Measurements from ENCODE around the gene OVOL2.
"Not testable (repeated sequence)": the region's sequence is repeated elsewhere in the genome, so short reads cannot be mapped to it uniquely, and the experiment has no call there.

Gene OVOL2

DNA sequence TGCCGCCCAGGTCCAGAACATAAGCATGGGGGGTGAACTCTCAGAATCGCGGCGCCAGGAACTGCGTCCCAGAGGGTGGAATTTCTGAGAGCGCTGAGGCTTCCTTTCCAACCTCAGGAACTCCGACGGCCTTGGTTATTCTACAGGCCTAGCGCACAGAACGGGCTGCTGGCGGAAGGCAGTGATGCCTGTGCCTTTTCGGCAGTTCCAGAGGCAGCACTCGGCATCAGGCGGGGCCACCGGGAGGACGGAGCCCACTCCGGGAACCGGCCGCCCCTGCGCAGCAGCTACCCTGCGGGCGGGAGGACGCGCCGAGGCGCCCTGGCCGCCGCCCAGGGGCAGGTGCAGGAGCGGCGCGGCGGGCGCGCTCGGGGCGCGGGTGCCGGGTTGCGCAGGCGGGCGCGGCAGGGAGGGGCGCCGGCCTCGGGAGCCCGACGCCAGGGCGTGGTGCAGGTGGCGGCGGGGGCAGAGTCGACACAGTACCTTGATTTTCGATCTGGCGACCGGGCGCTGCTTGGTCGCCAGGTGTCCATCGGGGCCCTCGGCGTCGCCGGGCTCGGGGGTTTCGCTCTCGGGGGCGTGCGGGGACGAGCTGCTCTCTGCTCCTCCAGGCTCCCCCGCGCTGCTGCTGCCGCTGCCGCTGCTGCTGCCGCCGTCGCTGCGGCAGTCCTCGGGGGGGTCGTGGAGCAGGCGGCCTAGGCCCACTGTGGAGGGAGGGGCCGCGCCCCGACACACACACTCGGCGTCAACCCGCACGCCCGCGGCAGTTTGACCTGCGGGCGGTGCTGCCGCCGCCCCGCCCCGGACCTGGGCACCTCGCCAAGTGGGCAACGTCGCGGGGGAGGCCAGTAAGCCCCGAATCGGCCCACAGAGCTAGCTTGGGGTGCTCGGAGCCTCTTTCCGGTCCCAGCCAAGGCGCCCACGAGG is 1.3 kb downstream of the OVOL2 start:
- DNase-seq = peak; percentile 57

DNA sequence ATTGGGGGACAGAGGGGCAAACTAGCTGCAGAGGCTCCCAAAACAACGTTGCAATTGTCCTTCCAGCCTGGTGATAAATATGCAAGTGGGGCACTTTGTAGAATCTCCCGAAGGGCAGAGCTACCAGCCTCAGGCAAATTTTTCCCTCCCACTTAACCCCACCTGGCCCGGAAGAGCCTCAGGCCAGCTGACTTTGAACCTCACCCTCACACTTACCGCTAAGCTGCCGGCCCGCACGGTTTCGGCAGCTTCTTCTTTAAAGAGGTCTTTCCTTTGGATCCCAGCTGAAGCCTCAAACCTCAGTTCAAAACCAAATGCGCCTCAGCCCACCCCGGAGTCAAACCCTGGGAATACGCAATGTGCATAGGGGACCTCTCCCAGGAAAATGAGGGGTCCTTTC is 2.5 kb downstream of the OVOL2 start:
- peak; percentile 27 for DNase-seq

DNA sequence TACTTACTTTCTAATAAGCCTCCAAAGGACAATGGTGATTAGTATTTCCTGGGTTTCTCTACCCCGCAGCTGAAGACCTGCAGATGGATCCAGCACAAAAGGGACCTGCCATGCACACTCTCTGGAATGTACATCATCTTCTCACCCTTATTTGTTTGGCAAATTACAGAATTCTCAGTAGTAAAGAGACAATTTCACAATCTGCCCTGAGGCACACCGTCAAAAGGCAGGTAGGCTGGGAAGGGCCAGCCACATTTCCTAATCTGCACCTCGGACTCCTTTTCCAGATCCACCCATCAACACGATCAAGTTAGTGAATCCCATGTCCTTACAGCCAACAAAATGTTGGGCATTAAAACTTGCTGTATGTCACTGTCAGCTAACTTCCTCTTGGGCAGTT is 4.9 kb downstream of the OVOL2 start:
- no peak for DNase-seq

DNA sequence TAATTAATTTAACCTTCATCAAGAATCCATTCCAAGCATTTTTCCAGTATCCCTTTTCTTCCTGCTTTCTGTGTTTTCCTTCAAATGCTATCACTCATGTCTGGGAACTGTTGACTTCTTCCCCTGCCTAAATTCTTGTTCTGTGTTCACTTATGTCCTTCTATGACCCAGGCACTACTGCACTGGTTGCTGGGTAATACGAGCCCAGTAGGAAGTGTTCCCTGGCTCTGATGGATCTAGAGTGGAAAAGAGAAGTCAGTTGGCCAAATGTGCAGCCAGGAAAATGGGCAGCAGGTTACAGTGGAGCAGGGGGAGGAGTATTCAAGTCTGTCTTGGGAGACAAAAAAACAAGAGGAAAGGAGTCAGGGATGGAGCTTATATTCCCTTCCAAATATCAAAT is 7.1 kb downstream of the OVOL2 start:
- DNase-seq = no peak

DNA sequence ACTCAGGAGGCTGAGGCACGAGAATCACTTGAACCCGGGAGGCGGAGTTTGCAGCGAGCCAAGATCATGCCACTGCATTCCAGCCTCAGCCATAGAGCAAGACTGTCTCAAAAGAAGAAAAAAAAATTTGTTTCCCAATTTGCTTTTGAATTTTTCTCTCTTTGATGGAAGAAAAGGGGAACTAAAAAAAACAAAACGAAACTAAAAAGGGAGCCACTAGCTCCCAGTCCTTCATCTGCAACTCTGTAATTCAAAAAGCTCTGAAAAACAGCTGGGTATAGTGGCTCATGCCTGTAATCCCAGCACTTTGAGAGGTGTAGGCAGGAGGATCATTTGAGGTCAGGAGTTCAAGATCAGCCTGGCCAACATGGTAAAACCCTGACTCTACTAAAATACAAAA is 9.5 kb downstream of the OVOL2 start:
- DNase-seq = no peak

DNA sequence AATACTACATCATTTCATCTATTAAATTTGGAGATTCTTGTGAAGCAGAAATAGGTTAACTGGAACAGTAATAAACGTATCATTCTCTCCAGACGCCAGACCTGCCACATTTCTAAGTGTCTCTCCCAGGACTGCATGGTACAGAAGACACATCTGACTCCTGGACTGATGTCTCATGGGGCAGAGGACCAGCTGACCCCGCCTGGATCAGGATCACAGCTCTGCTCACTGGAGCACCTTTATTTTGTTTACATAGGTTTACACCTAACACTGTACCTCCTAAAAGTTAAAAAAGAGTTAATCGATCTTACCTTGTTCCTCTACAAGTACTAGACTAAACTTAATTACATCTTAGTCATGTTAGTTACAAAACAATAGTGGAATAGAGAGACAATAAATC is 11.2 kb downstream of the OVOL2 start:
- no peak for DNase-seq

DNA sequence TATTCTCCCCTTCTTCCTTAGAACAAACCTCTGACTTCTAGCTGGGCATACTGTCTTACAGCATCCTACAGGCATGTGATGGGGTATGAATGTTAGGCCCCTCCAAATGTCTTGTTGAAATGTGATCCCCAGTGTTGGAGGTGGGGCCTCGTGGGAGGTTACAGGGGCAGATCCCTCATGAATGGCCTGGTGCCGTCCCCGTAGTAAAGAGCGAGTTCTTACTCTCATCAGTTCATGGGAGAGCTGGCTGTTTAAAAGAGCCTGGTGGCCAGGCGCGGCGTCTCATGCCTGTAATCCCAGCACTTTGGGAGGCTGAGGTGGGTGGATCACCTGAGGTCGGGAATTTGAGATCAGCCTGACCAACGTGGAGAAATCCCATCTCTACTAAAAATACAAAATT is 15.5 kb downstream of the OVOL2 start:
- no peak for DNase-seq

DNA sequence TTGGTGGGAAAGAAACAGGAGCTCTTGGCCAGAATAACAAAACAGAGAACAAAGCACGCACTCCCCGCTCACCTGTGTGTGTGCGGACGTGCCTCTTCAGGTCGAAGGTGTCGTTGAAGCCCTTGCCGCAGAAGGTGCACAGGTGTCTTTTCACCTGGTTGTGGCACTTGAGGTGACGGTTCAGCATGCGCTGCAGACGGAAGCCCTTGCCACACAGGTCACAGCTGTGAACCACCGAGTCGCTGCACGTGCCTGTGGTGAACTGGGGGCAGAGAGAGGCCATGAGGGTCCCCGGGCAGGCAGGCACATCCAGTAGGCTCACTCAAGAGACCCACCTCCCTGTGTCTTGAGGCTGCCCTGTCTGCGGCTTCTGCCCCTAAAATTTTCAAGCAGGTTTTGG is 16.3 kb downstream of the OVOL2 start:
- no peak for DNase-seq

DNA sequence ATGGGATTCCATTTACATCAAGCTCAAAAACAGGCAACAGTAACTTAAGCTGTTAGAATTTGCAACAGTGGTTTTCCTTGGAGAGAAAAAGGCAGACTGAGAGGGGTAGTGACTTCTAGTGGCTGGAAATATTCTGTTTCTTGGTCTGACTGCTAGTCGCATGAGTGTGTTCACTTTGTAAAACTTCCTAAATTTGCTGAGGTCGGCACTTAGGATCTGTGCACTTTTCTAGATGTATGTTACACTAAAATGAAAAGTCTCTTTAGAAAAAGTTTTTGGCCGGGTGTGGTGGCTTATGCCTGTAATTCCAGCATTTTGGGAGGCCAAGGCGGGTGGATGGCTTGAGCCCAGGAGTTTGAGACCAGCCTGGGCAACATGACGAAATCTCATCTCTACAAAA is 18.7 kb downstream of the OVOL2 start:
- no peak for DNase-seq

DNA sequence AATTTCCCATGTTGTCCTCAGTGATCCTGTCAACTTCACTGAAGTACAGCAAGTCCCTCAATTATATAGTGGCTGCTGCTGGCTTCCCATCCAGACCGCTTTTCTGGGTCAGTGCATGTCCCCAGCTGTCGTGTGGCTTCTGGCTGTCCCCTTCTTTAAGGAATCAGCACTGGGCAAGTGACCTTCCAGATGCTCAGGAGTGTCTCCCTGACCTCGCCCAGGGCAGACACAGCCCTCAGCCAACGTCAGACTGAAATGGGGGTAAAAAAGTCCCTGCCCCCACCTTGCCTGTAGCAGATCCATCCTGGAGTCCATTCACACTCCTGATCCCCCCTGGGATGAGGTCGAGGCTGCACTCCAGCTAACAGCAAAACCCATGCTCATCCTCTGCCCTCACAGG is 23.7 kb downstream of the OVOL2 start:
- DNase-seq = peak; percentile 60

DNA sequence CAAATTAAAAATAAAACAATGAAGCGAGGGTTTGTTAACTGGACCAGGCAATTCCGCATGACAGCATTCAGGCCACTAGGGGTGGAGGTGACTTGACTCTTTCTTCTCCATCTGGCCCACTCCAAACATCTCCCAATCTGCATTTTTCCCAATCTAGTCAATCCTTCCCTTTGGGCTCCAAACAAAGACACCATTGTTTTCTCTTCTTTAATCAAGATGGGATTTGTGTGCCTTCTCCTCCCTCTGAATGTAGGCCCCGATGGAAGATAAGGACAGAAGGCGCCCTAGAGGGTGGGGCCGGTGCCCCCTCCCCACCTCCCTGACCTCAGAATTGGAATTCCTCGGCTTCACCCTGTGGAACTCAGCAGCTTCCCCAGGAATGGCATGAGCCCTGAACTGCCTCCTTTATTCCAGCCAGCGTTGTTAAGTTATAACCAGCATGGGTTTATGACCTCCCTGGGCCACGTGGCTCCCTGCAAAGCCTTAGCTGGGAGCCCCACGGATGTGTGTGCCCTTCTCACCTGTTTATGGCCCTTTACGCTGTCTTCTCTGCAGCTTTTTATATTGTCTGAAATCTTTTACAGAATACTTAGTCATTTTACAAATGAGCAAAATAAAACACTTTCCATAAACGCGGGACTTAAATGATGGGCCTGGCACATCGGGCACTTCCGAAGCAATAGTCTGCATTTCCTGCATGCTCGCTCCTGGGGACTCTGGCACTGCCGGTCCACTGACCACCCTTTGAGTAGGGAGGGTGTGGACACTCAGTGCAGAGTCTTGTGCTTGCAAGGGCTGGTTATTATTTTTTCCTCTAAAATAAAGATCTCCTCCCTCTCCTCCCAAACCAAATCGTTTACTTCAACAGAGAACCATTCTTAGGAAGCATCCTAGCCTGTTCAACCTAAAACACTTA is 24.5 kb downstream of the OVOL2 start:
- DNase-seq = peak; percentile 50

DNA sequence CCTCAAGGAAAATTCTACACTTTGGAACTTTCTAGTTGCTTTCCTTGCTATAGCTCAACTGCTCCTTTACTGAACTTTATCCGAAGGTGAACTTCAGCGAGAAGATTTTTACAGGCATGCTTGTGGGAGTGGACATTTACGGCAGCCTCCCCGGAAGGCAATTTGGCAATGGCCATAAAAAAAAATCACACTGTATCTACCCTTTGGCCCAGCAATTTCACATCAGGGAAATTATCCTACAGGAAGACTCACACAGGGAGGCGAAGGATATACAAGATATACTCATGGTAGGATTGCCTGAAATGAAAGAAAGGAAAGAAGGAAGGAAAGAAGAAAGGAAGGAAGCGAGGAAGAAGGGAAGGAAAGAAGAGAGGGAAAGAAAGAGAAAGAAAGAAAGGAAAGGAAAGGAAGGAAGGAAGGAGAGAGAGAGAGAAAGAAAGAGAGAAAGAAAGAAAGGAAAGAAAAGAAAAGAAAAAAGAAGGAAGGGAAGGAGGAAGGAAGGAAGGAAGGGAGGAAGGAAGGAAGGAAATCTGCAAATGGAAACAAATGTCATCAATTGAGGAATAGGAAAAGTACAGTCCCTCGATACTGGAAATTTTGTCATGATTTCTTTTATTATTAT is 25.7 kb downstream of the OVOL2 start:
- DNase-seq = no peak

DNA sequence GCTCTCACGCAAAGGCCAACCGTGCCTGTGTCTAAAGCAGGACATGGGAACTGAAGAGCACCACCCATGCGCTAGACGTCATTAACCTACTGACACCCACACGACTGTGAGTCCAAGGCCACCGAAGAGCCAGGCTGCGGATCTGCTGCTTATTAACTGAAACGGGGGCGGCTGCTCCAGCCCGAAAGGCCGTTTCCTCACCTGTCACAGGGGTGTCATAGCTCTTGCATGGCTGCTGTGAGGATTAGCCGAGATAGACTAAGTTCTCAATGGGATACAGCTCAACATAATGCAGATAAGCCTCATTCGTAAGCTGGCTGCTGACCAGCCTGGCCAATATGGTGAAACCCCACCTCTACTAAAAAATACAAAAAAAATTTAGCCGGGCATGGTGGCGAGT is 26.7 kb downstream of the OVOL2 start:
- no peak for DNase-seq

DNA sequence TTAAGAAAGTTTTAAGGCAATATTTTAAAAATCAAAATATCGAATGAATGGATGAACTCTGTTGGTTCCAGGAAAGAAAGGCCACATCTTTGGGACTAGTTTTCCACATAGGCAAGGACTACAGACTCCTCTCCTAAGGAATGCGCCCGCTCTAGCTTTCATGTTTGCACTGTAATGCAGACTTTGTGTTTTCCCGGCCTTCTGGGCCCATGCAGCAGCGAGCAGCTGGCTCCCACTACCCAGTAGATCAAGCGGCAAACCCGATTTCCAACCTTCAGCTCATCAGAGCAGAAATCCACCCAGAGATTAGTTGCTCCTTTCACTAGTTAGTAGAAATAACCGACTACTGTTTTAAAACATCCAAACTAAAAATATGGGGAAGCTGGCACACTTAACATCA is 27.7 kb downstream of the OVOL2 start:
- DNase-seq = no peak

DNA sequence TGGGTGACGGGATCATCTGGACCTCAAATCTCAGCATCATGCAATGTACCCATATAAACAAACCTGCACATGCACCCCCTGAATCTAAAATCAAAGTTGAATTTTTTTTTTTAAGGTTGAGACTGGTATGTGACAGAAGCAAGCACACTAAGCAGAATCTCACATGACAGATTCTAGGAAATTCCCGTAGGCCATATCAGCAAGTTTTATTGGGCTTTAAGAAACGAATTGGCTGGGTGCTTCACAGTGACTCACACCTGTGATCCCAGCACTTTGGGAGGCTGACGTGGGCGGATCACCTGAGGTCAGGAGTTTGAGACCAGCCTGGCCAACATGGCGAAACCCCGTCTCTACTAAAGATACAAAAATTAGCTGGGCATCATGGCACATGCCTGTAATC is 30.7 kb downstream of the OVOL2 start:
- DNase-seq = not testable (repeated sequence)

DNA sequence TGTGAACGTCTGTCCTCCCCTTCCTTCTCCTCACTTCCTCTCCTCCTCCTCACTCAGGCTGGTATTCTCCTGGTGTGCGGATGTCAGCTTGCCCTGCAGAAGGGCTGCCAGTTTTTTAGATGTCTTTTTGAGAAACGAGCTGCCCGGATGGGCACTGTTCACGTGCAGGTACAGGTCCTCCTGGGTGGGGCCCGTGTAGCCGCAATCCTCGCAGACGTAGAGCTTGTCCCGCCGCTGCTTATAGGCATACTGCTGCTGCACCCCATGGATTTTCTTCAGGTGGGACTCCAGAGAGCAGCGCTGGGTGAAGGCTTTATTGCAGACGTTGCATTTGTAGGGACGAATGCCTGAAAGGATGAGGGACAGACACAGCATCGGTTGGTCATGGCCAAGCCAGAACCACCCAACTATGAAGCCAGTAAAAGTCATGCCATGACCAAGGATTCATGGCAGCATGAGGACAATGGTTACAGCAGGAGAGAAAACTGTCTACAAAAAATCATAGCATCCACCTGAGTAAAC is 33.0 kb downstream of the OVOL2 start:
- DNase-seq = no peak

DNA sequence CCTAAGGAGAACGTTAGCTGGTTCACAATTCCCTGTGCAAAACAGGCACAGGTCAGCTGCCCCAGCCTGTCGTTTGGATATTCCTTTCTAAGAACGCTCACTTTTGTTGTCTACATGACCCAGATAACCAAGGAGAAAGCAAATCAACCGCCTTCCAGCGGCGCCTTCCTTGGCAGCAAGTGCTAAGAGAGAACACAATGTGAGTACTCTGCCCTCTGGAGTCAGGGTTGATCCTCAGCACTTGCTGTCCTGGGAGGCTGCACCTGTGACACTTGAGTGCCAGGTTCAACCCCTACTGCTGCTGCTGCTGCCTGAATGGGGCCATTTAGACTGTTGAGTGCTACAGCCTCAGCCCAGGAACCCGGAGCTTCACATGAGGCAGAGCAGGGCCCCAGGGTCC is 36.8 kb downstream of the OVOL2 start:
- no peak for DNase-seq

DNA sequence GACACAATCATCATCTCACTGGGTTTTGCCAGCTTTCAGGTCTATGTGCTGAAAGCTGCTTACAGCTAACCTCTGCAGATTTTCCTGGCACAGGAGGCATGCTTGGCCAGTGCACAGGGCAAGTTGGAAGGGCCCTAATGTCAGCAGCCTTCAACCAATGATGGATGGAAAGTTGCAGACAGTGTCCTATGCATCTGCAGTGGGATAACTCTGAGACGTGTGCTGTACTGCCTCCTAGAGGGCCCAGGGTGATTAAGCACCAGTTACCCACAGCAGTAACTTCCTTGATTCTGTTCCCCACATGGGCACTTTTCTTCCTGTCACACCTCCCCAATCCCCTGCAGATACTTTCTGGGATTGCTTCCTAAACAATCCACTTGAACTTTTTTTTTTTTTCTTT is 38.6 kb downstream of the OVOL2 start:
- DNase-seq = no peak

DNA sequence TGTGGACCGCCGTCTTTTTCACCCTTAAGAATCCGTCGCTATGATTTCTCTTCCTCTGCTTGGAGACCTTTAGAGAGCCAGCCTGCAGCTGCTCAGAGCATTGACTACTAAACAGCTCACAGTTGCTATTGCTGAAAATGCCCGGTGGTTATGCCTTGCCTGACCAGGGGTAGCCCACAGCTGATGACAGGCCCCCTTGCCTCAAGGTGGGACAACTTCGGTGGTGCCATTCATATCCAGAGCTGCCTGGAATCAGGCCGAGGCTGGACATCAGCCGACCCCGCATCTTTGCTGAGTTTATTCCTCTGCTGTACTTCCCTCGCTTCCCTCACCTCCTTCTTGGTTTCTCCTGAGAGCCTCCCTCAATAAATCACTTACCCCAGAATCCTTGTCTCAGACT is 39.6 kb downstream of the OVOL2 start:
- DNase-seq = no peak

DNA sequence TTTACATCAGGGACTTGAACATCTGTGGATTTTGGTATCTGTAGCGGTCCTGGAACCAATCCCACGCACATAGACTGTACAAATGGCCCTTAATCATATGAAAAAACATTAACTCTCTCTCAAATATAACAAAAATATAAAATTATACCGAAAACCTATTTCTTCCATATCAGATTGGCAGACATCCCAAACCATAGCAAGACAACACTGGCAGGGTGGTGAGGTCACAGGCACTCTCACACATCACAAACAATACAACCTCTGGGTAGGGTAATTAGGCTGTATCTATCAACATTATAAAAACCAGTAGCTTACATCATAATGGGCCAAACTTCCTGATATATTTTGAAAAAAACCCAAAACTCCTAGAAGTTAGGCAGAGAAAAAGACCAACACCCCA is 40.9 kb downstream of the OVOL2 start:
- no peak for DNase-seq

DNA sequence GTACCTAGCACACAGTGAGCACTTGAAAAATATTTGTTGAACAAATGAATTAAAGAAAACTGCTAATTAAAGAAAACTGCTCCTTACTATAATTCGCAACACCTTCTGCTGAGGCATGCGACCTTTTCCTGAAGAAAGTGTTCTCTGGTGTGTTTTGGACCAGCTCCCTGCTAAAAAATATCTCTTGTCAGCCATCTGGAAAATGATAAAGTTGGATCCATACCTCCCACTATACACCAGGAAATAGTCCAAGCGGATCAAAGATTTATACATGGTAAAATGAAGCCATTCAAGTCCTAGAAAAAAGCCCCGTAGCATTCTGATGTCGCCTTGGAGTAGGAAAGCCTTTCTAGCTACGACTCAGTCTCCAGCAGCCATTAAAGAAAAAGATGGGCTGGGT is 43.3 kb downstream of the OVOL2 start:
- DNase-seq = no peak

DNA sequence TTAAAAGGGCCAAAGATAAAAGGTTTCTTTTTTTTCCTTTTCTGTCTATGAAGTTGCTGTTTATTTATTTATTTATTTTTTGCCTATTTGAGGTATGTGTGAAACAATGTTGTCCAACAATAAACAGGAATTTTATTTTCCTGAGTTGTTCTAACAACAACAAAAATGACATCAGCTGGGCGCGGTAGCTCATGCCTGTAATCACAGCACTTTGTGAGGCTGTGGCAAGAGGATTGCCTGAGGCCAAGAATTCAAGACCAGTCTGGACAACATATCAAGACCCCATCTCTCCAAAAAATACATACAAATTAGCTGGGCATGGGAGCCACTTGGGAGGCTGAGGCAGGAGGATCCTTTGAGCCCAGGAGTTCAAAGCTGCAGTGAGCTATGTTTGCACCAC is 44.8 kb downstream of the OVOL2 start:
- no peak for DNase-seq

DNA sequence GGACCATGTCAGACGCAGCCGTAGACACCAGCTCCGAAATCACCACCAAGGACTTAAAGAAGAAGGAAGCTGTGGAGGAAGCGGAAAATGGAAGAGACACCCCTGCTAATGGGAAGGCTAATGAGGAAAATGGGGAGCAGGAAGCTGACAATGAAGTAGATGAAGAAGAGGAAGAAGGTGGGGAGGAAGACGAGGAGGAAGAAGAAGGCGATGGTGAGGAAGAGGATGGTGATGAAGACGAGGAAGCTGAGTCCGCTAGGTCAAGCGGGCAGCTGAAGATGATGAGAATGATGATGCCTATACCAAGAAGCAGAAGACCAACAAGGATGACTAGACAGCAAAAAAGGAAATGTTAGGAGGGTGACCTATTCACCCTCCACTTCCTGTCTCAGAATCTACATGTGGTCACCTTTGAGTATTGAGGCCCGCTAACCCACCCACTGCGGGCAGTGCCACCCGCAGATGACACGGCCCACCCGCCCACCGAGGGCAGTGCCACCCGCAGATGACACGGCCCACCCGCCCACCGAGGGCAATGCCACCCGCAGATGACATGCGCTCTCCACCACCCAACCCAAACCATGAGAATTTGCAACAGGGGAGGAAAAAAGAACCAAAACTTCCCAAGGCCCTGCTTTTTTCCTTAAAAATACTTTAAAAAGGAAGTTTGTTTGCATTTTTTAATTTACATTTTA is 45.6 kb downstream of the OVOL2 start:
- no peak for DNase-seq

All from retina (tissue), 1 donor.